ENCODE measurements around the gene TMIGD2.
"Not testable (repeated sequence)": the region's sequence is repeated elsewhere in the genome, so short reads cannot be mapped to it uniquely, and the experiment has no call there.

TMIGD2 gene

DNA sequence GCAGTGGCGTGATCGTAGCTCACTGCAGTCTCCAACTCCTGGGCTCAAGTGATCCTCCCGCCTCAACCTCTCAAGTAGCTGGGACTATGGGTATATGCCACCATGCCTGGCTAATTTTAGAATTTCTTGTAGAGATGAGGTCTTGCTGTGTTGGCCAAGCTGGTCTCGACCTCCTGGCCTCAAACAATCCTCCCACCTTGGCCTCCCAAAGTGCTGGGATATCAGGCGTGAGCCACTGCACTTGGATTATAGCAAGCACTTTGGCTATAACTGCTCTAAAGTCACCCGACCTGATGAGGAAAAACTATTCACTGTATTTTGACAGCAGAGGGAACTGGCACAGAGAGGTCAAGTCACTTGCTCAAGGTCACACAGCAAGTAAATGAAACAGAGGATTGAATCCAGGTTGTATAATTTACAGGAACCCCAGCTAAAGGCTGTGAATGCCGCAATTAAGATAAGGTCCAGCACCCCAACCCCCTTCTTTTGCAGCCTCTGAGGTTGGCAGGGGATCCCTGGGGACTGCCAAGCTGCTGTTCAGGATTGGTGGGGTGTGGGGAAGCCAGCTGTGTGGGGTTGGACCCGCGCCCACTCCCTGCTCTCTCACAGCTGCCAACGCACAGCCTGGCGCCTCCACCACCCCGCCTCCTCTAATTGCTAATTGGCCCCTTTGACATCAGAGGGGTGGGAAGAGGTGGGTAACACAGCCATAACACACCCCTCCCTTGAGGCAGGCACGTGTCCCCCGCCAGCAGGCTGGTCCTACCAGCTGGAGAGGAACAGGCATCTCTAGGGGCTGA lies 6.0 kb downstream of the TMIGD2 start:
- DNase-seq, result no peak

DNA sequence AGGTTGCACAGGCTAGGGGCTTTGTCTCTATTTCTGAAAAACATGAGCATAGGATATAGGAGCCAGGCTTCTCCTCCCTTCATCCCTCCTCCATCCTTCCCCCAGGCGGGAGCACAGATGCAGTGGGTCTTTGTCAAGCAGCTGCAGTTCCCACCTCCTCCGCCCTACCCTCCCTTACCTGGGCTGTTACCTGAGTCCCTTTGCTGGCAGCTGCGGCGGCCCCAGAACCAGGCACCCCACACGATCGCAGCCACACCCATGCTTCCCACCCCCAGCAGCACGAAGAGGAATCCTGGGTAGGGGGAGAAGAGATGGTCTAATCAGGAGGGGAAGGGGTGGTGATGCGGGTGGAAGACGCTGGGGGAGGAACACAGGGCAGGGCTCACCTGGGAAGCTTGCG lies 7.8 kb downstream of the TMIGD2 start:
- no peak for DNase-seq

DNA sequence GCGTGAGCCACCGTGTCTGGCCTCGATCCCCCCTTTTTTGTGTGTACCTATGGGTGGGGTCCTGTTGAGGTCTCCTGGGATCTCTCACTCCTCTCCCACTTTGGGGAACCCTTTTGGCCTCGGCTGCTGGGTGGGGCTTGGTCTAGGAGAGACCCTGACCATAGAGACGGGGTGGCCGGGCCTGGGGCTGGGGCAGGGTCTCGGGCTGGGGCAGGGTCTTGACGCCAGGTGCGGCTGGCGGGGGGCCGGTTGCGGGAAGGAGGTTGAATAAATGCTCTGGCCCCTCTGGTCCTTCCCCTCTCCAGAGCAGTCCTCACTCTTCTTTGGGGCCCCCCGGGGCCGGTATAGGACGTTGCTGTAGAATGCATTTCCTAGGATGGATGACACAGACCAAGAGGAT lies 9.7 kb downstream of the TMIGD2 start:
- DNase-seq, result no peak

DNA sequence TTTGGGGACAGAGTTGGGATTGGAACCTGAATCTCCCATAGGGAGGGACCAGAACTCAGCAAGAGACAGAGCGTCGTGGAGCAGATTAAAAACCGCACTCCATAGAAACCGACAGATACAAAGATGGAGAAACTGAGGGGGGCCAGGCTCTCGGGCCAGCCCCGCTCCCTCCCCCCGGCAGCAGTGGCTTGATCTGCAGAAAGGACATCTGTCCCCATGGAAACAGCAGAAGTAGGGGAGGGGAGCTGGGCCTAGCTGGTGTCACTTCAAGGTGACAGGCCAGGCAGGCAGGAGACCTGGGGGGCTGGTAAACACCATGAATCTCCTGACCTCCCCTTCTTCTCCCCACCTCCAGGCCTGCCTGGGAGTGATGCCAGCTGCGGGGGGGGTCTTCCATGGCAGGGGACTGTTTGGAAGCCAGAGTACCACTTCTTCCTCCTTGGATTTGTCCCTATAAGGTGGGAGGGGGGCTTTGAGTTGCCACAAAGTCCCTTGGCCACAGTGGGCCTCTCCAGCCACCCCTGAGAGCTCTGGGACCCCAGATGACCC lies 10.9 kb downstream of the TMIGD2 start:
- DNase-seq, result no peak

DNA sequence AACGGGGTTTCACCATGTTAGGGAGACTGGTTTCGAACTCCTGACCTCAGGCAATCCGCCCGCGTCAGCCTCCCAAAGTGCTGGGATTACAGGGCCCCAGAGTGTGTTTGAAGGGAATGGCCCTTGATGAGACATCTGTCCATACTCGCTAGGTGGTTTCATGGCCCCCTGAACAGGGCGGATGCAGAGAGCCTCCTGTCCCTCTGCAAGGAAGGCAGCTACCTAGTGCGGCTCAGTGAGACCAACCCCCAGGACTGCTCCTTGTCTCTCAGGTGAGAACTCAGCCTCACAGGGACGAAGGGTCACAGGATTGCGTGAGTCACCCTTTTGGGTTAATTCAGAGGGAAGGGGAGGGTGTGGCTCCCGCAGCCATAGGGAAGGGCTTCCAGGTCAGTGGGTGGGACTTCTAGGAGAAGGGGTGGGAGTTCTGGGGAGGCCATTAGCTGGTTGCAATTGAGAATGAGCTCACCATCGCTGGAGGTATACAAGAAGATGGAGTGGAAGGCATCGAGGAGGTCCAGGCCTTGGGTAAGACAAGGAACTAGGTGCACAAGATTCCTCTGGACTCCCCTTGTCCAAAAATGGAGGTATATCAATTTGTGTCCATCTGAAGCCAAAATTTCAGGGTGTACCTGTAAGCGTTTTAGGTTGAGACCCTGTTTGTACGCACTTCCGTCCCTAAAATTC lies 14.0 kb downstream of the TMIGD2 start:
- no peak for DNase-seq

DNA sequence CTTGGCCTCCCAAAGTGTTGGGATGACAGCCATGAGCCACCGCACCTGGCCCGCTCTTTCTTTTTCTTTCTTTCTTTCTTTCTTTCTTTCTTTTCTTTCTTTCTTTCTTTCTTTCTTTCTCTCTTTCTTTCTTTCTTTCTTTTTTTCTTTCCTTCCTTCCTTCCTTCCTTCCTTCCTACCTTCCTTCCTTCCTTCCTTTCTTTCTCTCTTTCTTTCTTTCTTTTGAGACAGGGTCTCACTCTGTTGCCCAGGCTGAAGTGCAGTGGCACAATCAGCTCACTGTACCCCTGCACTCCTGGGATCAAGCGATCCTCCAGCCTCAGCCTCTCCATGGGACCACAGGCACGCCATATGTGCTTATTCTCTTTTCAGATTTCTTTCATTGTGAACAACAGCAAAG lies 16.0 kb downstream of the TMIGD2 start:
- DNase-seq, result not testable (repeated sequence)

DNA sequence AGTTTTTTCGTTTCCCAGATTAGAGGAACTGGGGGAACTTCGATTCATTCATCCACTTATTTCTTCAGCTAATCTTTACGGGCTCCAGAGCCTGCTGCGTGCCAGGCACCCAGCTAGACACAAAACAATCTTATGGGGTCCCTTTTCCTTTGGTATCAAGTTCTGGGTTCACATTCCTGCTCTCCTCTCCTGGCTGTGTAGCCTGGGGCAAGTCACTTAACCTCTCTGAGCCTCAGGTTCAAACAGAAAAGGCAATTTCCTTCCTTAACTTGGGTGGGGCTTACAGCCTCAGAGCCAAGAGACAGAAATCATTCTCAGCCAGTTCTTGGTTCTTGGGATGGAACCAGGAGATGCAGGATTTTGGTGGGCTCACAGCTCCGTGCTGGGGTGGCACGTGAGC lies 17.2 kb downstream of the TMIGD2 start:
- DNase-seq, result no peak

DNA sequence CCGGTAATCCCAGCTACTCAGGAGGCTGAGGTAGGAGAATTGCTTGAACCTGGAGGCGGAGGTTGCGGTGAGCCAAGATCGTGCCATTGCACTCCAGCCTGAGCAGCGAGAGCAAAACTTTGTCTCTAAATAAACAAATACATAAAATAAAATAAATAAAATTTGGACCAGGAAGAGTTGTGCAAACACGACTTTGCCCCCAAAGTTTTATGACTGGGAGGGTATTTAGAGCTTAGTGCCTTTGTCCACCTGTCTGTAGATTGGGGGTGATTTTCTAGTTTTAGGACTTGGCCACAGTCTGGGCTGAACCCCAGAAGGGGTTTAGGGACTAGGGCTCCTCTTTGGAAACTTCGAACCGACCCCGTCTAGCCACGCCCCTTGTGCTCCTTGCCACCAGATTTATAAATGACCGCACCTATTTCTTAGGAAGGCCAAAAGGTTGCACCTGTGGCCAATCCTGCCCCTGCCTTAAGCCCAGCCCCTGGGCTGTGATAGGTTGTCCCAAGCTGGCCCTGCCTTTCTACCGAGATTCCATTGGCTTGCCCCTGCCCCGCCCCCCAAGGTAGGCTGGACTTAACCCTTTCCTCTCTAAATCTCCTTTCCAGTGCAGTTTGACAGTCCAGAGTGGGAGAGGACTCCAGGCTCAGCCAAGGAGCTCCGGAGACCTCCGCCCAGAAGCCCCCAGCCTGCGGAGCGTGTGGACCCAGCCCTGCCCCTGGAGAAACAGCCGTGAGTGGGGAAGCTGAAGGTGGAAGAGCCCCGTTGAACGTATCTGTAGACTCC lies 17.8 kb downstream of the TMIGD2 start:
- DNase-seq, result no peak

DNA sequence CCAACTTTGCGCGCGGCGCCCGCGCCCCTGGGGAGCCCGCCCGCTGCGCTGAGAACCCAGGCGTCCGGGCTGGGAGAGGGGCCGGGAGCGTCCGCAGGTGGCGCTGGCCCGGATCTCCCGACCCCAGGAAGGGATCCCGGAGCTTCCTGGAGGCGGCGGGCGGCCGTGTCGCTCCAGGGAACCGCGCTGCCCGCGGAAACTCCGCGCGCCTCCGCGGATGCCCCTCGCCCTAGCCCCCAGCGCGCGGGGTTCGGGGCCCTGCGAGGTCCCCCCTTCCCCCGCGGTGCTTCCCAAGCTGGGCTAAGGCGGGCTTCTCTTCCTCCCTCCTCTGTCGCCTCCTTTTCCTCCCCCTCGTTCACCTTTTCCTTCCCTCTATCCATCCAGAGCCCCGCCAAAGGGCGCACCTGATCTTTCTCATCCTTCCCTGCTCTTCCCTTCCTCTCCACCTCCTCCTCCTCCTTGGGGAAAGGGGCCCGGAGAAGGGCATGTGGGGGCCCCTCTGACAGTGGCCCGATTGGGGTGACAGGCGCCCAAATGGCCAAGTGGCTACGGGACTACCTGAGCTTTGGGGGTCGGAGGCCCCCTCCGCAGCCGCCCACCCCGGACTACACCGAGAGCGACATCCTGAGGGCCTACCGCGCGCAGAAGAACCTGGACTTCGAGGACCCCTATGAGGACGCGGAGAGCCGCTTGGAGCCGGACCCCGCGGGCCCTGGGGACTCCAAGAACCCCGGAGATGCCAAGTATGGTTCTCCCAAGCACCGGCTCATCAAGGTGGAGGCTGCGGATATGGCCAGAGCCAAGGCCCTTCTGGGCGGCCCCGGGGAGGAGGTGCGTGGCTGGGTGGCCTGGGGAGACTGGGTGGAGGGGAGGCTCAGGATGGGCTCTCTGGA lies 22.4 kb downstream of the TMIGD2 start:
- DNase-seq, result no peak

DNA sequence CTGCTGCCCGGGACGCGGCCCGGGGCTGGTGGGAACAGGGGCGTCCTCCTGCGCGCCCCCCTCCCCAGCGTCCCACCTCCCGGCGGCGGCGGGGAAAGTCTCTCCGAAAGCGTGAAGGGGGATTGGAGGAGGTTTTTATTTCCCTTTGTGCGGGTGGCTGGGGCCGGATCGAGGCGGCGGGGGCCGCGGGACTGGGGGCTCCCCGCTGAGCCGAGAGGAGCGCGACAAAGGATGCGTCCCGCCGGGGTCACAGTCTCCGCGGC lies 23.0 kb downstream of the TMIGD2 start:
- no peak for DNase-seq

DNA sequence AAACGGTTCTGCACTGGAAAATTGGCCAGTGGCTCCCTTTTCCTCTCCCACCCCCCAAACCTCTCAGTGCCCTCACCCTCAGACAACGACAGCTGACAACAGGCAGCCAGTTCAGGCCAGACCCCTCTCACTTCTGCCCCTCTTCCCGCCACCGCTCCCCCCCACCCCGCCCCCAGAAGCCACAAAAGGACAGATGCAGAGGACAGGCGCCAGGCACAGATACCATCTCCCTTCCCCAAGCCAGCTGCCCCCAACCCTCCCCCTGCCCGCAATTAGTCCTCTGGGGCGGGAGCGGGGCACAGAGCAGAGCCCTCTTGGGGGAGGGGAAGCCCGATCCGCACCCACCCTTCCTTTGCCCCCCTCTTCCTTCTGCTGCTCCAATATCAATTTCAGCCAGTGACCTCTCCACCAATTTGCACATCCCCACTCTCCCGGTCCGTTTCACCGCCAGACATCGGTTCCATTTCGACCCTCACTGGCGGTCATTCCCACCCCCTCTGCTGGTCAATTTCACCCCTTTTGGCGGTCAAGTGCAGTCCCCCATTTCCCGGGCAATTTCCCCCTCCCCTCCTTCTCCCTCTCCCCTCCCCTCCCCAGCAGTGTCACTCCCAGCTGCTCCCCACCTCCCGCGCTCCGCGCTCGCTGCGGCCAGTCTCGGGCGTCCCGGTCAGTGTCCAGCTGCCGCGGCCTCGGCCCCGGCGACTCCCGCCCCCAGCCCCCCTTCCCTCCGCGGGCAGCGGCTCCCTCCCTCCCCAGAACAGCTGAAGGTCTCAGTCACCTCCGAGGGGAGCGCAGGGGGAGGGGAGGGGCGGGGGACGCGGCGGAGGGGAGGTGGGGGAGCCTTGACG lies 23.5 kb downstream of the TMIGD2 start, which contains the start of gene SHD:
Gene SHD (plus strand): TSS at position 848 of the 848 bp plus-strand sequence. CDS start 798 bp downstream, outside the sequence.
- DNase-seq, result no peak

DNA sequence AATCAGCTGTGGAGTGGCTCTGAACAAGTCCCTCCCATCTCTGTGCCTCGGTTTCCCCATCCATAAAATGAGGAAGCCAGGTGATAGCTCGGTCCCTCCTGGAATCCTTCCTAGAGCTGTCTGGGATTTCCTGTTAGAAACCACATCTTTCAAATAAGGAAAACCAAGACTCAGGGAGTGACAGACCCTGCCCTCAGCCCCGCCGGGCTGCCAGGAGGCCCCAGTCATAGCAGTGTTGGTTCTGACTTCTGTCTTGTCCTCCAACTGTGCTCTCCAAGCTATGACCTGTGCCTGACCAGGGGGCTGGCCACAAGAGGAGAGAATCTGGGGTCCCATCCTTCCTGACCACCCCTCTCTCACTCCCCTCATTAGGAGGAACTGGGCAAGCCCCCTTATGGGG lies 24.2 kb downstream of the TMIGD2 start:
- no peak for DNase-seq

DNA sequence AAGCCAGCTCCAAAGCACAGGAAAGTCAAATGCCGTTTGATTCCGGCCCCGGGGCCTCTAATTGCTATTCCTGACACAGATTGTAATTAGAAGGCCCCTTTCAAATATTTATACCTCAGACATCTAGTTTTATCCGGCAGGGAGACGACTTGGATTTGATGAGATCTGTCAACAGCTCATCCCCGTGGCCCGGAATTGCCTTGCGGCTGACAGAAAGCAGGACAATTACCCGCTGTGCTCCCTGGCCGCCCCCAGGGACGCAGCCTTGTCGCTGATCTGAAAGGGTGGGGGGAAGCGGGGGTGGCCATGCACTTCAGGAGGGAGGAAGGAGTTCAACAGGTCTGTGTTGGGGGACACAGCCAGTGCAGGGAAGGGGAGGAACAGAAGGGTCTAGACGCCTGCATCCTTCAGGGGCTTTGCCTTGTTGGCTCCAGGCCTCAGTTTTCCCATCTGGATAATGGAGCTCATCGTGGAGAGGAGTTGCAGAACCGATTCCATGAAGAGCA lies 24.9 kb downstream of the TMIGD2 start:
- DNase-seq, result no peak

DNA sequence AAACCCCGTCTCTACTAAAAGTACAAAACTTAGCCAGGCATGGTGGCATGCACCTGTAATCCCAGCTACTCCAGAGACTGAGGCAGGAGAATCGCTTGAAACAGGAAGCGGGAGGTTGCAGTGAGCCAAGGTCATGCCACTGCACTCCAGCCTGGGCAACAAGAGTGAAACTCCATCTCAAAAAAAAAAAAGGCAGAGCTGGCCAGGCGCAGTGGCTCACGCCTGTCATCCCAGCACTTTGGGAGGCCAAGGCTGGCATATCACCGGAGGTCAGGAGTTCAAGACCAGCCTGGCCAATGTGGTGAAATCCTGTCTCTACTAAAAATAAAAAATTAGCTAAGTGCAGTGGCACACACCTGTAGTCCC lies 27.9 kb downstream of the TMIGD2 start:
- not testable (repeated sequence) for DNase-seq

DNA sequence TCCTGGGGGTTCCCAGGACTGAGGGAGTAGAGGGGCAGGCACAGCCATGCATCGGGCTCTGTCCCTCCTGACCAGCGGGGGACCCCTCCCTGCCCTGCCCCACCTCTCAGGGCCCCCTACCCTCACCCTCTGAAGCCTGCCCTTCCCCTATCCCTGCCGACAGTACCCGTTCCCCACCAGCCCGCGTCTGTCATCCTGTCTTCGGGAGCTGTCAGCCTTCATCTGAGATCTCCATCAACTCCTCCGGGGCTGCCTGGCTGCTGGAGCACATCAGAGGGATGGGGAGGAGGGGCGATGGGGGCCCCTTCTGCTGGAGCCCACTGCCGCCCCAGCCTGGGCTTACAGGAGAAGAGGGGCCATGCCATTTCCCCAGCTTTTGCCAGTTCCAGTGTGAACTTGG lies 29.3 kb downstream of the TMIGD2 start:
- no peak for DNase-seq

DNA sequence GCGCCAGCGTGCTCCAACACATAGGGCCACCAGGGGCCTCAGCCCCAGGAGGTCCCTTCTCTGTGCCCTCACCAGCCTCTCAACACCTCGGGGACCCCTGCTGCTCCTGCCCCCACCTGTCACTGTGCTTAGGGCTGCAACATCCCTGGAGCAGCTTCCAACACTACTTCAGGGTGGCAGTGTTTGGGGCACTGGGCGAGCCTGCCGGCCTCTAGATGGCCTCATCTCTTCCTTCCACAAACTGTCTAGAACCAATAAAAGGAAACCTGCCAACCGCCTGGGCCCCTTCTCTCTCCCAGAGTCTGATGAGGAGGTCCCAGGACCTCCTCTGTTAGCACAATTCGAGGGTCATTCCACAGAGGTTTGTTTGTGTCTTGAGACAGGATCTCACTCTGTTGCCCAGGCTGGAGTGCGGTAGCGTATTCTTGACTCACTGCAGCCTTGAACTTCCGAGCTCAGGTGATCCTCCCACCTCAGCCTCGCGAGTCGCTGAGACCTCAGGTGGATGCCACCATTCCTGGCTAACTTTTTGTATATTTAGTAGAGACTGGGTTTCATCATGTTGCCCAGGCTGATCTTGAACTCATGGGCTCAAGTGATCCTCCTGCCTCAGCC lies 33.3 kb downstream of the TMIGD2 start:
- DNase-seq, result no peak

DNA sequence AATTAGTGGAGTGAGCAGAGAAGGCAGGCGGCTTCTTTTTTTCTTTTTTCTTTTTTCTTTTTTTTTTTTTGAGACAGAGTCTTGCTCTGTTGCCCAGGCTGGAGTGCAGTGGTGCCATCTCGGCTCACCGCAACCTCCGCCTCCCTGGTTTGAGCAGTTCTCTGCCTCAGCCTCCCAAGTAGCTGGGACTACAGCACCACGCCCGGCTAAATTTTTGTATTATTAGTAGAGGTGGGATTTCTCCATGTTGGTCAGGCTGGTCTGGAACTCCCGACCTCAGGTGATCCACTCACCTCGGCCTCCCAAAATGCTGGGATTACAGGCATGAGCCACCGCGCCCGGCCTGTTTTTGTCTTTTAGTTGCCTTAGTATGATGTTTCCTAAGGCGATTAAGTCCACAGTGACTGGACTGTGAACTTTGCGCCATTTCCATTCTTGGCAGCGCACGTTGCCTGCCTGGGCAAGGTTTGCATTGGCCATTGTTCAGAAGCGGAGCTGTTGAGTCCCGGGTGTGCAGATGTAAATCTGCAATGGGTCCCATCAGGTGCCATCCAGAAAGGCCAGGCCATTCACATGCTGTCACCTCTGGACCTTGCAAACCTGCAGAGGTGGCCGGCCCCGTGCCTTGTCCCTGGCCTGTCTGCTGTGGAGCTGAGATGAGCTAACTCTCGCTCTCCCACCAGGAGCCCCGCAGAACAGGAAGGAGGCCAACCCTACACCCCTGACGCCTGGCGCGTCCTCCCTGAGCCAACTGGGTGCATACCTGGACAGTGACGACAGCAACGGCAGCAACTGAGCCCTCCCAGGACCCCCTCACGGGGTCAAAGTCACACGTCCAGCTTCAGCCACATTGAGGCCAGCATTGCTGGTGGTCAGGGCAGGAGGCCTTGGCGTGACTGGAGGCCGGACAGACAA lies 34.0 kb downstream of the TMIGD2 start:
- no peak for DNase-seq

DNA sequence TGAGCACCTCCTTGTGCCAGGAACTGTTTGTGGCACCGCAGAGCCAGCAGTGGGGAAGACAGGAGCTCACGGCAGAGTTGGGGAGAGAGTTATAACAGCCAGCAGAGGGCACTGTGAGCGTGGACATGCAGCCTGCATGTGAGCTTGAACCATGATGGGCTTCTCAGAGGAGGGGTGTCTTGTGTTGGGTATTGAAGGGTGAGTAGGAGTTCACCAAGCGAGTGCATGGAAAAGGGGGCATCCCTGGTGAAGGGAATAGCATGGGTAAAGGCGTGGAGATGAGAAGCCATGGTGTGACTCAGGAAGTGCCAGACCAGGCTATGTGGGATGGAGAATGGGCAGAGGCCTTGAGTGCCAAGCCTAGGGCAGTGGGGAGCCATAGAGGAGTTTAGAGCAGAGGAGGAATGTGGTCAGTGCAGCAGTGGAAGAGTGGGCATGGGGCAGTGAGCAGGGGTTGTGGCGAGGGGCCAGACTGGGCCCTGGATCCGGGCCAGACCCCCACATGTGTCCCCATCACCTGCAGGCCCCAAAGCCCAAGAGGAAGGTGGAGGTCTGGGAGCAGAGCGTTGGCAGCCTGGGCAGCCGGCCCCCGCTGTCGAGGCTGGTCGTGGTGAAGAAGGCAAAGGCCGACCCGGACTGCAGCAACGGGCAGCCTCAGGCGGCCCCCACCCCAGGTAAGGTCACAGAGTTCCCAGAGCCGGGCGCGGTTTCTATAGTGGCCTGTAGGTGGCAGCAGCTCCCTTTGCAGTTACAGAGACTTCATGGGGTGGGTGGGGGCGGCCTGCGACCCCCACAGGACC lies 34.9 kb downstream of the TMIGD2 start:
- DNase-seq, result no peak

Data from NCI-H187 (cell line).